Activated naive CD4-positive, alpha-beta T cell treated with Interleukin-2 at 50 U/mL for 16 hours (primary cell): ENCODE data around the gene TSPO.
"Not testable (repeated sequence)": the region's sequence is repeated elsewhere in the genome, so short reads cannot be mapped to it uniquely, and the experiment has no call there.

ENCODE experiments used
- DNase-seq: peaks from one replicate; pipeline ENCODE4 v3.0.0-alpha.2; 2020

The TSPO gene

DNA sequence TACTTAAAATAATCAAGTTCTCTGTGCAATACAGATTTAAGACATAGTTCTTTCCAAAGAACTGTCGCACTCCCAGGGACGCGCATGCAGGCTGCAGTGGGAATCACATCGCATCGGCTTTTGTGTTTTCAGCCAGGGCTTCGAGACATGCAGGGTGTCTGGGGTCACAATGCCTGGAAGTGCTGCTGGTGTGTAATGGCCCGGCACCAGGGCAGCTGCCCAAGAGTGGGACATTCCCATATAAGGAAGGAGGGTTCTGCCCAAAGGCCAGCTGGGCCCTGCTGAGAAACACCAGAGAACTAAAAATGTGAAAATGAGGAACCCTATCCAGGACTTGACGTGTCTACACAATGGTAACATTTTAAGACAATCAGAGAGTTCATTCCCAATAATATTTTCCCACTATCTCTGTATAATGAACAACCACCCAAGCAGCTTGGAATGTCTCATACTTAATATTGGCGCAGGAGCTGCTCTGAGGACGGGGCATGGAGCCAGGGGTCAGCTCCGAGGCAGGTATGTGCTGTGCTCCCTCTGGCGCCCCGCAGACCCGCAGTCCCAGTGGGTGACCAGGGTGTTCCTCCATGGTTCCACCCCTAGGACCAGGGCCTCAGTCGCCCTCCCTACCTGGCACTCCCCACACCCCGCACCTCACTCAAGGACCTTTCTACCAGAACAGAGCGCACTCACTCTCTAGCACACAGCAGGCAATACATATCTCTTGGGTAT lies 19.4 kb upstream of the TSPO start:
- DNase-seq = no peak

DNA sequence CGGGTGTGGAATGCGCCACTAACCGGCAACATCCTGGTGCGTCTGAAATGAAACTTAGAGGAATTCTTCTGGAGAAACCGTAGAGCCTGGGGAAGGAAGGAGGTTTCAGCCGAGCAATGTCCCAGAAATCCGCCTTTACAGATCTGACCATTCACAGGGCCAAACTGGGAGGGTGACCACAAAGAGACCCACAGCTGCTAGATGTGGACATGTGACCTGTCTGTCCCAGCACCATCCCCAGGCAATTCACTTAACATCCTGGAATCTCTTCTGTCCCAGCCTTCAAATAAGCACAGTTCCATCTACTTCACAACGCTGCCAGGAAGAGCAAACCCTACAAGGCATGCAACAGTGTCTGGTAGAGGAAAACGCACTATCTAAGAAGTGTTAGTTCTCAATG lies 18.0 kb upstream of the TSPO start:
- DNase-seq = no peak

DNA sequence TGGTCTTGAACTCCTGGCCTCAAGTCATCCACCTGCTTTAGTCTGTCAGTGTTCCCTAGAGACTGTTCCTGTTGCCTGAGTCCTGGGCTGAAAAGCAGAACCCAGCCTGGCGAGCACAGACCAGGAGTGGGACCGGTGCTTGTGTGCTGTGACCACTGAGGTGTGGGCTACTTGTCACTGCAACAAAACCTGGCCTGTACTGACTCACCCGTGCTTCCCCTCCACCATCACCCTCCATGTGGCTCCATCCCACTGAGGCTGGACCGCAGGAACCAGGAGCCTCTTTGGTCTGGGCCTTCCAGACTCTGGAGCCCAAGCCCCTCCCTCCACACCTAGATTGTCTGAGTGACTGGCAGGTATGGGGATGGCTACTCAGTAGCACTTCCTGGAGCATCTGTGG lies 16.8 kb upstream of the TSPO start:
- no peak for DNase-seq

DNA sequence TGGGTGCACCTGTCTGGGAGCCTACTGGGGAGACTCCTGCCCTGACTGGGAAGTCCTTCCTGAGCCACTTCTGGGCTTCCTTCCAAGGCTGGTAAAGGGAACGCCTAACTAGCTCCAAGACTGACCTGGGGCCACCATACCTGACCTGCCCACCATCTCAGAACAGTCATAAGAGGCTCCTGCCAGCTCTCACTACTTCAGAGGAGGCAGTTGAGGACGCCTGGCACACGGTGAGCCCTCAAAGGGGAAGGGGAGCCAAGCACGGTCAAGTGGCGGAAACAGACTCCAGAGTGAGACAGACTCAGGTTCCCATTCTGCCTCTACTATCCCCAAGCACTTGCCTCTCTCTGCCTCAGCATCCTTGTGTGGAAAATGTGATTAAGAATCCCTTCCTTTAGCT lies 15.8 kb upstream of the TSPO start:
- DNase-seq = no peak

DNA sequence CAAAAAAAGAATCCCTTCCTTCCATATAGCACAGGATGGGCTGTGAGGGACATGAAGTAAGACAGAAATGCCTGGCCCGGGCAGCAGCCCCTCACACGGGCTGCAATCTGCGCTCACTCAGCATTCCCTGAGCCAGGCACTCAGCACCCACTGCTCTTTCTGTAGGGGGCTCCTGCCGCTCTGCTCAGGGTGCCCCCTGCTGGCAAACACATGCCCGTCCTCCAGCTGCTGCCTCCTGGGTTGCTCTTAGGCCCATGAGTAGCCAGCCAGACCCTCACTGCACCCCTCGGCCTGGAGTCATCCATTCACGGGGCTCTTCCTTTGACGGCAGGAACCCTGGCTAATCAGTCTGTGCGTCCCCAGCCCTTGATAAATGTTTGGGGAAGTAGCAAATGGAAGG lies 15.1 kb upstream of the TSPO start:
- peak; percentile 41 for DNase-seq

DNA sequence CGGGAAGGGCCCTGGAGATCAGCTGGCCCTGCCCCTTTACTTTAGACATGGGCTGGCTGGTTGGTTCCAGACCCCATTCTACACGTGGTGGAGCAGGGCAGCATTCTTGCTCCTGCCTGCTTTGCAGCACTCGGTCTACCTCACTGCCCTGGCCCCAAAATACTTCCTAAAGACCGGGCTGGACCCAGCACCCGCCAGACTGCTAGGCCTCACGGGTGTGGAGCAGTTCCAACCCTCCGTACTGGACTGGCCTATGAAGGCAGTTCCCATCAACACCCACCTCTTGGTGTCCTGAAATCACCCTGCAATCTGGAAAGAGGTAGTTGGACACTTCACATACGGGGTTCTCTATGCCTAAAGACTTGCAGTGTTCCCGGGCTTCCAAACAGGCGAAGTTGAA lies 14.6 kb upstream of the TSPO start:
- no peak for DNase-seq

DNA sequence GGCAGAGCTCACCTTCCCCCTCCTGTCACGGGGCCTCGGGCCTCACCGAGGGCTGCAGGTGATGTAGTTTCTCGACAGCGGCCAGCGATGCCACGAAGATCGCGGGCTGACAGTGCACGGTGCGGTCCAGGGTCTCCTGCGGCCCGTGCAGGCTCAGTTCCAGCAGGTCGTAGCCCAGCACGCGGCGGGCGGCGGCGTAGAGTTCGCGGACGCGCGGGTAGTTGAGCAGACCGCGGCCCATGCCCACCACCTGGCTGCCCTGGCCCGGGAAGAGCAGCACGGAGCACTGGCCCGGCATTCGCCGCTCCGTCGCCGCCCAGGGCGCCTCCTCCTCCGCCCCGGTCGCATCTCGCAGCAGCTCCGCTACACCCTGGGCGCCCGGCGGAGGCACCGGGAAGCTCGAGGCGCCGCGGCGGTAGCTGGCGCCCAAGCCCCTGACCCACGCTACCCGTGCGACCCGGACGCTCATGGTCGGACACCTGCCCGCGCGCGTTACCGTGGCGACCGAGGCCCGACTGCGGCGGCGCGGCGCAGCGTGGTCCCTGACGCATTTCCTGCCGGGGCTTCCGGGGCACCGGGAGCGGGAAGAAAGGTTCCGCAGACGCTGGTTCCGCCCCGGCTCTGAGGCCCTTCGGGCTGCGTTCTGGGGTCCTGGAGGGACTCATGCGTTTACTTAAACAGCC lies 8.3 kb upstream of the TSPO start, which contains the start of gene MCAT:
Gene MCAT (minus strand): TSS at position 519 of the 683 bp plus-strand sequence. CDS start 50 bp downstream, at position 469.
- peak; percentile 85 for DNase-seq

GRCh38 chr22:43144949-43145348 lies 6.4 kb upstream of the TSPO start:
- DNase-seq = no peak

GRCh38 chr22:43145371-43145770 lies 6.0 kb upstream of the TSPO start:
- DNase-seq = not testable (repeated sequence)

GRCh38 chr22:43146332-43146731 lies 5.0 kb upstream of the TSPO start:
- not testable (repeated sequence) for DNase-seq

GRCh38 chr22:43147821-43148220 lies 3.5 kb upstream of the TSPO start:
- no peak for DNase-seq

DNA sequence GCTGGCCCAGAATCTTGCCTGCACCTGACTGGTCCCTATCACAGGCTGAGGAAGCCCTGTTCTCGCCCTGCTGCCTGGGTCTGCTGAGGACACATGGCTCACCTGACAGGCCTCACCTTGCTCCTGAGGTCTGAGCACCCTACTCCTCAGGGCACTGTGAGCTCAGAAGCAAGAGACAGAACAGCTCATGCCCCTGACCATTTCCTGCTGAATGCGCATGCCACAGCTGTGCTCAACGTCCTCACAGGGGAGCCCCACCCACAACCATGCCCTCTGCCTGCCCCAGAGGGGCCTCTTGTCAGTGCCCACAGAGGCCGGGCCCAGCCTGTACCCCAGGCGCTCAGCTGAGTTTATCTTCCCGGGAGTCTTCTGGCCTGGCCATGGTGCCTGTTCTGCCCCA lies 2.8 kb upstream of the TSPO start:
- no peak for DNase-seq

GRCh38 chr22:43150731-43151206 lies 590 bp upstream of the TSPO start:
- DNase-seq = no peak

GRCh38 chr22:43152003-43152356 lies 621 bp downstream of the TSPO start:
- DNase-seq = peak; percentile 7

DNA sequence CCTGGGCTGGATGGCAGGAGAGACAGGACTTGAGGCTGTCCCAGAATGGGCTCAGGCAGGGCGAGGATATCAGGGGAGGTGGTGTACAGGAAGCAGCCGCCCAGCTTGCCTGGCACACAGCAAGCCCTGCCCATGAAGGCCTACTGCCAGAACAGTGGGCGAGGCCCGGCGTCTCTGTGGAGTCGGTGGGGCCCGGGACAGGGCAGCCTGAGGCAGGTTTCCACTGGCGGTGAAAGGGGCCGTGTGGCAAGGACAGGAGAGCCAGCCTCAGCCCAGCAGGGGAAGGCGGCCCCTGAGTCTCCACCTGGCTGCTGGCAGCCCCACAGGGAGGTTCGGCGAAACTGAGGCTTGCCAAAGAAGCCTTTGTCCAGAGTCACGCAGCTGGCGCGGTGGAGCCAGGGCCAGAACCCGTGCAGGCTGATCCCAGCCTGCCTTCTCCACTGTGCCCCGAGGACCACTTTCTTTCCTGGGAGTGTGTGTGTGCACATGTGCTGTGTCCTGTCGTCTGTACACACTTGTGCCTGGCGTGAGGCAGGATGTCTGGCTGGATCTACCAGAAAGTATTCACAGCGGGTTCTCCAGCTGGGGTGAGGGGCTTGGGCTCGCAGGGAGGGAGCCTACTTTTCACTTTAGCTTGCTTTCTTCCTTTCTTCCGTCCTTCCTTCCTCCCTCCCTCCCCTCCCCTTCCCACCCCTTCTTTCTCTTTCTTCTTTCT lies 1.2 kb downstream of the TSPO start:
- DNase-seq = peak; percentile 73

GRCh38 chr22:43153899-43154298 lies 2.5 kb downstream of the TSPO start:
- no peak for DNase-seq

GRCh38 chr22:43154887-43155536 lies 3.7 kb downstream of the TSPO start:
- DNase-seq = no peak

GRCh38 chr22:43155789-43156188 lies 4.4 kb downstream of the TSPO start:
- no peak for DNase-seq

- DNase-seq = no peak
These were observed 5.1 kb downstream of the TSPO start for GRCh38 chr22:43156413-43156812.

- DNase-seq = no peak
These were observed 6.7 kb downstream of the TSPO start for GRCh38 chr22:43157874-43158546.

DNA sequence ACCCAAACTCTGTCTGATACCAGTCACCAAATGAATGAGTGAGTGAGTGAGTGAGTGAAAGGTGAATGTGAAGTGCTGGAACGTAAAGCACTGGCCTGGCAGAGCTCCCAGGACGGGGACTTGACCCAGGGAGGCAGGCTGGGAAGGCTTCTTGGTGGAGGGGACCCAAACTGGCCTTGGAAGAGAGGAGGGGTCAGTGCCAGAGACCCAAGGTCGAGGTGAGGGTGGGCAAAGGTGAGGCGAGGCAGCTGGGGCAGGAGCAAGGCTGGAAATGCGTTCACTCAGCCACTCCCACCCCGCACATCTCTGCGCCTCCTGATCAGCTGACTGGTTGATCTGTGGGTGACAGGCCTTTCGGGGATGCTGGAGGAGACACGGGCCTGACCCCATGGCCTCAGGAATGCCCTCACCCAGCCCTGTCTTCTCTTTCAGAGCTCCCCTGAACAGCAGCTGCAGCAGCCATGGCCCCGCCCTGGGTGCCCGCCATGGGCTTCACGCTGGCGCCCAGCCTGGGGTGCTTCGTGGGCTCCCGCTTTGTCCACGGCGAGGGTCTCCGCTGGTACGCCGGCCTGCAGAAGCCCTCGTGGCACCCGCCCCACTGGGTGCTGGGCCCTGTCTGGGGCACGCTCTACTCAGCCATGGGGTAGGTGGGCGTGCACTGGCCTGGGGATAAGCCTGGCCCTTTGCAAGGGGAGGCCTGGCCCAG lies 7.6 kb downstream of the TSPO start:
- no peak for DNase-seq
